Neural progenitor cell (in vitro differentiated cells): ENCODE data around the gene CTNNBL1. TPM values are rescaled to one million over a fixed set of nuclear protein-coding genes. Genes with fewer than 3 reads are reported as not detected.

Experiments used
- DNase-seq: peaks from one replicate; pipeline ENCODE4 v3.0.0-alpha.2; 2016; ENCODE audit warnings: low spot score
- H2AFZ ChIP-seq: fragments of 200-600 bp; sonication (generic); replicated peaks from 2 replicates; pipeline ENCODE4 v1.6.1; 2016; ENCODE audit warnings: antibody characterized with exemption
- H3F3A ChIP-seq: fragments of 200-600 bp; sonication (generic); 2 replicates; pipeline ENCODE4 v1.6.1; 2016; ENCODE audit warnings: antibody characterized with exemption, low read depth
- H3K27ac ChIP-seq: fragments of 200-600 bp; sonication (generic); 2 replicates; pipeline ENCODE4 v1.5.1; 2016; ENCODE audit warnings: mild to moderate bottlenecking
- H3K27me3 ChIP-seq: fragments of 200-600 bp; sonication (generic); 2 replicates; pipeline ENCODE4 v1.6.1; 2016; ENCODE audit warnings: mild to moderate bottlenecking, moderate library complexity
- H3K36me3 ChIP-seq: fragments of 200-600 bp; sonication (generic); 2 replicates; pipeline ENCODE4 v1.5.1; 2016
- H3K4me1 ChIP-seq: fragments of 200-600 bp; sonication (generic); 2 replicates; pipeline ENCODE4 v1.6.1; 2016; ENCODE audit warnings: mixed run types
- H3K4me2 ChIP-seq: fragments of 200-600 bp; sonication (generic); 2 replicates; pipeline ENCODE4 v1.6.1; 2016
- H3K4me3 ChIP-seq: fragments of 200-600 bp; sonication (generic); 2 replicates; pipeline ENCODE4 v1.5.1; 2016
- H3K79me2 ChIP-seq: fragments of 200-600 bp; sonication (generic); 2 replicates; pipeline ENCODE4 v1.6.1; 2016; ENCODE audit warnings: low read depth
- H3K9ac ChIP-seq: fragments of 200-600 bp; sonication (generic); 2 replicates; pipeline ENCODE4 v1.6.1; 2016
- H3K9me3 ChIP-seq: fragments of 200-600 bp; sonication (generic); 2 replicates; pipeline ENCODE4 v1.5.1; 2016; ENCODE audit warnings: low read depth
- H4K20me1 ChIP-seq: fragments of 200-600 bp; sonication (generic); 2 replicates; pipeline ENCODE4 v1.6.1; 2016; ENCODE audit warnings: low read depth
- H3K27ac Mint-ChIP-seq: 3 replicates; pipeline ENCODE4 v1.8.0; 2021; ENCODE audit warnings: mixed read lengths
- H3K27me3 Mint-ChIP-seq: 2 replicates; pipeline ENCODE4 v1.8.0; 2022; ENCODE audit warnings: low read depth, mild to moderate bottlenecking, inconsistent platforms, moderate library complexity, mixed read lengths; ENCODE audit not compliant: insufficient read depth
- H3K36me3 Mint-ChIP-seq: 3 replicates; pipeline ENCODE4 v1.8.0; 2021; ENCODE audit warnings: mixed read lengths
- H3K4me1 Mint-ChIP-seq: 3 replicates; pipeline ENCODE4 v1.8.0; 2021; ENCODE audit warnings: mixed read lengths
- H3K4me3 Mint-ChIP-seq: 3 replicates; pipeline ENCODE4 v1.8.0; 2021; ENCODE audit warnings: mild to moderate bottlenecking, moderate library complexity, mixed read lengths
- H3K9me3 Mint-ChIP-seq: 3 replicates; pipeline ENCODE4 v1.8.0; 2020; ENCODE audit warnings: mixed read lengths
- CTCF ChIP-seq: fragments of 200-600 bp; sonication (generic); IDR thresholded peaks from 2 replicates; pipeline ENCODE4 v1.5.1; 2017; ENCODE audit warnings: antibody characterized with exemption, mild to moderate bottlenecking
- EZH2 ChIP-seq: fragments of 200-600 bp; sonication (generic); IDR thresholded peaks from 2 replicates; pipeline ENCODE4 v1.6.1; 2017; ENCODE audit warnings: antibody characterized with exemption, mild to moderate bottlenecking, moderate library complexity
- EZH2phosphoT487 ChIP-seq: fragments of 200-600 bp; sonication (generic); IDR thresholded peaks from 2 replicates; pipeline ENCODE4 v1.6.1; 2017; ENCODE audit warnings: antibody characterized with exemption
- total RNA-seq: library from RNA; depleted of rRNA; stranded (reverse); fragments of >200 nt; gene quantifications from 2 replicates; pipeline ENCODE4 v1.2.3, GENCODE V29; 2015; ENCODE audit warnings: low replicate concordance

CTNNBL1 gene
- total RNA-seq, 1 donor from 2014 or later, result 54.5 TPM

- Histone ChIP-seq H3K4me2 (no peak overlapping the region), H3K4me3 (no peak overlapping the region), H3F3A (no peaks in the 10 kb centered on the region), H3K27ac (no peak overlapping the region), H3K36me3 (peaks cover 4% of the 10 kb centered on the region), H3K27me3 (no peaks in the 10 kb centered on the region), H2AFZ (no peak overlapping the region), H3K79me2 (no peaks in the 10 kb centered on the region), H3K4me1 (peaks cover 13% of the 10 kb centered on the region), H4K20me1 (no peaks in the 10 kb centered on the region), H3K9ac (no peak overlapping the region), H3K9me3 (no peaks in the 10 kb centered on the region)
- TF ChIP-seq CTCF (no peak), EZH2 (no peak), EZH2phosphoT487 (no peak)
- no peak for DNase-seq
- no peak overlapping the region for H3K4me3 Mint-ChIP-seq
- H3K4me1 Mint-ChIP-seq, result peaks cover 11% of the 10 kb centered on the region
- no peaks in the 10 kb centered on the region for H3K27me3 Mint-ChIP-seq
- H3K9me3 Mint-ChIP-seq, result no peaks in the 10 kb centered on the region
- H3K36me3 Mint-ChIP-seq, result peaks cover 24% of the 10 kb centered on the region
- H3K27ac Mint-ChIP-seq, result no peak overlapping the region
These were observed 44.1 kb downstream of the CTNNBL1 start for GRCh38 chr20:37737826-37738420.

- Histone ChIP-seq H4K20me1 (no peaks in the 10 kb centered on the region), H3K4me2 (no peak overlapping the region), H3F3A (peaks cover 6% of the 10 kb centered on the region), H3K4me1 (peaks cover 23% of the 10 kb centered on the region), H3K4me3 (no peak overlapping the region), H3K79me2 (no peaks in the 10 kb centered on the region), H3K36me3 (peaks cover 4% of the 10 kb centered on the region), H3K9me3 (no peaks in the 10 kb centered on the region), H3K27me3 (no peaks in the 10 kb centered on the region), H3K9ac (no peak overlapping the region), H3K27ac (no peak overlapping the region), H2AFZ (no peak overlapping the region)
- Mint-ChIP-seq H3K4me1 (peaks cover 9% of the 10 kb centered on the region), H3K27me3 (no peaks in the 10 kb centered on the region), H3K36me3 (peaks cover 17% of the 10 kb centered on the region), H3K9me3 (no peaks in the 10 kb centered on the region), H3K27ac (no peak overlapping the region), H3K4me3 (no peak overlapping the region)
- DNase-seq, result no peak
- no peak for TF ChIP-seq CTCF
- TF ChIP-seq EZH2, result no peak
These were observed 47.2 kb downstream of the CTNNBL1 start for GRCh38 chr20:37741055-37741454.

- peaks cover 20% of the 10 kb centered on the region for H3K36me3 Mint-ChIP-seq
- Histone ChIP-seq H3K9ac (no peak overlapping the region), H3K36me3 (peaks cover 4% of the 10 kb centered on the region), H3K27ac (no peak overlapping the region), H3K4me3 (no peak overlapping the region), H2AFZ (no peak overlapping the region), H3K4me2 (no peak overlapping the region), H3K27me3 (no peaks in the 10 kb centered on the region), H4K20me1 (no peaks in the 10 kb centered on the region), H3F3A (peaks cover 6% of the 10 kb centered on the region), H3K79me2 (no peaks in the 10 kb centered on the region), H3K9me3 (no peaks in the 10 kb centered on the region), H3K4me1 (peaks cover 25% of the 10 kb centered on the region)
- no peaks in the 10 kb centered on the region for H3K27me3 Mint-ChIP-seq
- H3K4me1 Mint-ChIP-seq, result peaks cover 9% of the 10 kb centered on the region
- no peak overlapping the region for H3K4me3 Mint-ChIP-seq
- H3K27ac Mint-ChIP-seq, result no peak overlapping the region
- TF ChIP-seq EZH2 (no peak), EZH2phosphoT487 (no peak), CTCF (no peak)
- DNase-seq, result no peak
- H3K9me3 Mint-ChIP-seq, result no peaks in the 10 kb centered on the region
These were observed 47.7 kb downstream of the CTNNBL1 start for GRCh38 chr20:37741570-37741969.
